HK-2 (cell line): ENCODE data around the gene KRT84.
"Not testable (repeated sequence)": the region's sequence is repeated elsewhere in the genome, so short reads cannot be mapped to it uniquely, and the experiment has no call there.

ENCODE experiments used
- DNase-seq: peaks from one replicate; pipeline ENCODE4 v3.0.0-alpha.2; 2018; ENCODE audit not compliant: unreplicated experiment

Gene KRT84

GRCh38 chr12:52411815-52412214 lies 26.4 kb upstream of the KRT84 start:
- DNase-seq: no peak

GRCh38 chr12:52410589-52411248 lies 25.3 kb upstream of the KRT84 start:
- DNase-seq: not testable (repeated sequence)

GRCh38 chr12:52407918-52408317 lies 22.5 kb upstream of the KRT84 start:
- no peak for DNase-seq

GRCh38 chr12:52405922-52406385 lies 20.5 kb upstream of the KRT84 start, which contains the start of gene KRT82:
Gene KRT82 (minus strand): TSS chr12:52406335. CDS start chr12:52406277, 58 bp downstream.
- no peak for DNase-seq

GRCh38 chr12:52404951-52405350 lies 19.5 kb upstream of the KRT84 start:
- no peak for DNase-seq

GRCh38 chr12:52403561-52403960 lies 18.1 kb upstream of the KRT84 start:
- DNase-seq: no peak

GRCh38 chr12:52402873-52403540 lies 17.6 kb upstream of the KRT84 start:
- no peak for DNase-seq

GRCh38 chr12:52402377-52402776 lies 16.9 kb upstream of the KRT84 start:
- DNase-seq: no peak

GRCh38 chr12:52401926-52402325 lies 16.5 kb upstream of the KRT84 start:
- DNase-seq: no peak

GRCh38 chr12:52401526-52401925 lies 16.1 kb upstream of the KRT84 start:
- no peak for DNase-seq

- no peak for DNase-seq
These were observed 15.5 kb upstream of the KRT84 start for GRCh38 chr12:52400906-52401305.

- no peak for DNase-seq
These were observed 14.3 kb upstream of the KRT84 start for GRCh38 chr12:52399756-52400155.

GRCh38 chr12:52398176-52398575 lies 12.7 kb upstream of the KRT84 start:
- DNase-seq: no peak

GRCh38 chr12:52396656-52397055 lies 11.2 kb upstream of the KRT84 start:
- DNase-seq: no peak

- no peak for DNase-seq
These were observed 10.4 kb upstream of the KRT84 start for GRCh38 chr12:52395761-52396434.

- no peak for DNase-seq
These were observed 9.5 kb upstream of the KRT84 start for GRCh38 chr12:52394836-52395405.

- DNase-seq: no peak
These were observed 7.1 kb upstream of the KRT84 start for GRCh38 chr12:52392465-52393007.

GRCh38 chr12:52391618-52392002 lies 6.2 kb upstream of the KRT84 start:
- peak; percentile 42 for DNase-seq

- peak; percentile 22 for DNase-seq
These were observed 5.5 kb upstream of the KRT84 start for GRCh38 chr12:52390739-52391617.

GRCh38 chr12:52389313-52390207 lies 4.1 kb upstream of the KRT84 start:
- DNase-seq: no peak
